SH-SY5Y (cell line): ENCODE data around the gene EPG5.

Experiments
- GATA2 ChIP-seq: IDR thresholded peaks from 2 replicates; pipeline ENCODE4 v1.6.1; 2011; ENCODE audit warnings: mild to moderate bottlenecking, low read depth, low read length
- GATA3 ChIP-seq: IDR thresholded peaks from 2 replicates; pipeline ENCODE4 v1.6.1; 2011; ENCODE audit warnings: low read depth, mild to moderate bottlenecking, low read length, moderate library complexity

Gene EPG5

GRCh38 chr18:45836242-45837205 lies 130.6 kb downstream of the EPG5 start:
- TF ChIP-seq GATA3 (no peak), GATA2 (no peak)

GRCh38 chr18:45835057-45835636 lies 132.0 kb downstream of the EPG5 start:
- TF ChIP-seq GATA3: no peak
- TF ChIP-seq GATA2: no peak; the same call in 1 of the 2 replicates

GRCh38 chr18:45834306-45834705 lies 132.8 kb downstream of the EPG5 start:
- TF ChIP-seq GATA2 (no peak), GATA3 (no peak)

GRCh38 chr18:45833846-45834245 lies 133.3 kb downstream of the EPG5 start:
- TF ChIP-seq GATA2 (no peak), GATA3 (no peak)

- TF ChIP-seq GATA3 (no peak), GATA2 (no peak)
Measured at GRCh38 chr18:45830917-45831316, 136.2 kb downstream of the EPG5 start.

- no peak for TF ChIP-seq GATA3
- TF ChIP-seq GATA2: no peak
Measured at GRCh38 chr18:45829855-45830254, 137.3 kb downstream of the EPG5 start.

- TF ChIP-seq GATA3 (no peak), GATA2 (no peak)
Measured at GRCh38 chr18:45828917-45829811, 138.0 kb downstream of the EPG5 start.

GRCh38 chr18:45826084-45826483 lies 141.0 kb downstream of the EPG5 start:
- TF ChIP-seq GATA2: no peak
- no peak for TF ChIP-seq GATA3

GRCh38 chr18:45825258-45826044 lies 141.7 kb downstream of the EPG5 start, which contains the start of gene SIGLEC15:
Gene SIGLEC15, plus strand, starts transcription at chr18:45825675. Its CDS starts 54 bp downstream, at chr18:45825729.
- no peak for TF ChIP-seq GATA2
- no peak for TF ChIP-seq GATA3

GRCh38 chr18:45821711-45822110 lies 145.4 kb downstream of the EPG5 start:
- TF ChIP-seq GATA2: no peak
- TF ChIP-seq GATA3: no peak

- TF ChIP-seq GATA2 (no peak), GATA3 (no peak)
Measured at GRCh38 chr18:45821026-45821425, 146.1 kb downstream of the EPG5 start.

- TF ChIP-seq GATA3 (no peak), GATA2 (no peak)
Measured at GRCh38 chr18:45820106-45820745, 146.9 kb downstream of the EPG5 start.

- no peak for TF ChIP-seq GATA3
- no peak for TF ChIP-seq GATA2
Measured at GRCh38 chr18:45817543-45817942, 149.6 kb downstream of the EPG5 start.

GRCh38 chr18:45806226-45806625 lies 160.9 kb downstream of the EPG5 start:
- no peak for TF ChIP-seq GATA2
- TF ChIP-seq GATA3: no peak
